Activated CD4-positive, CD25-positive, alpha-beta regulatory T cell (primary cell): ENCODE data around the gene RPF1.
A peak's percentile ranks its signal among the peaks of the same experiment; 100 is the strongest.
"Not testable (repeated sequence)": the region's sequence is repeated elsewhere in the genome, so short reads cannot be mapped to it uniquely, and the experiment has no call there.

Source experiments
- DNase-seq, 4 experiments: peaks; one replicate each; lab custom pipeline; 2025; lab: John Stamatoyannopoulos, UW

RPF1 gene

DNA sequence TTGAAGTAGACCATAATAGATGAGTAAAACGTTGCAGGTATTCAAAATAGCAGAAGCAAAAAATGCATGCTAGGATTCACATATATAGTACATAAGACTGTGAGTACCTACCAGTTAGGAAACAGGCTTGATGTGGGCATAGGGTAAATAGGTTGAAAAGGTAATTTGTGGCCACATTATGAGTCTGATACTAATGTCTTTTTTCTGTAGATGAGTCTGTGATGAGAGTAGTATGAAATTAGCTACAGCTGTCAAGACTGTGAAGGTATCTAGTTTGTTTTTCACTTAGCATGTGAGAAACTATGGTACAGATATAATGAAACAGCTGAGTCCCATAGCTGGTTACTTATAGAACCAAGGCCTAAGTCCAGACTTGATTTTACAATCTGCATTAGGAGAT is 14.7 kb downstream of the RPF1 start:
- DNase-seq = no peak

DNA sequence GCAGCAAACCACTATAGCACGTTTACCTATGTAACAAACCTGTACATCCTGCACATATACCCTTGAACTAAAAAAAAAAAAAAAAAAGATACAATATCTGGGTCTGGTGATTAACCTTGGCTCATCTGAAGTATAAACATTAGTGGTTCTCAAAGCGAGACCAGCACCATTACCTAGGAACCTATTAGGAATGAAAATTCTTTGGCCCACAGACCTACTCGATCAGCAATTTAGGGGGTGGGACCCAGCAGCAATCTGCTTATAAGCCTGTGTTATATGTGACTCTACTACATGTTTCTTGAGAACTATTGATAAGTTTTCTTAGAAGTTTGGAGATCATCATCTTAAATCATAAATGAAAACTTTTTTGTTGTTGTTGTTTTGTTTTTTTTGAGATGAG is 17.4 kb downstream of the RPF1 start:
- DNase-seq = no peak

DNA sequence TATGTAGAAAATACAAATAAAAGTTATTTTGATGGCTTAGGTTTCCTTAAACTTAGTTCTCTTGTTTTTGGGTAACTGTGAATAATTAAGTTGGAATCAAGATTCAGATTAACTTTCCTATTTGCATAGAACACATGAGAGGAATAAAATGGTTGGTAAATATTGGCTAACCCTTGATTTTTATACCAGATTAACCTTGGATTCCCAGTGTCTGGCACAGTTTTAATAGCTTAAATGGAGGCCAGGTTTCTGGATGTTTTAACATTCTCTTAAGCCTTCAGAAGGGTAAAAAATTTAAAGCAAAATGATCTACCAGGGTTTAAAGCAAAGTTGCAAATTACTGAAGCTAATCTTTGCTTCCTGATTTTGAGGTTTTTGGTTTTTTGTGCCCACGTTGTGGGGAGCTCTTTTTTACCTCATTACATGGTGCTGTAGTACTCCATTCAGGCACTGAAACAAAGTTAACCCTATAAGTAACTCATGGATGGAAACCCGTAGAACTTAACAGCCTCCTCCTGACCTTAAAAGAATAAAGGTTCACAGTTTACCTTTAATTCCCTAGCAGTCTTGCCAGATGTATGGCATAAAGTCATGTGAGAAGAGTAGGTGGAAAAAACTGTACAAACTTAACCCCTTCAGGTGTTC is 18.7 kb downstream of the RPF1 start:
- DNase-seq = no peak

DNA sequence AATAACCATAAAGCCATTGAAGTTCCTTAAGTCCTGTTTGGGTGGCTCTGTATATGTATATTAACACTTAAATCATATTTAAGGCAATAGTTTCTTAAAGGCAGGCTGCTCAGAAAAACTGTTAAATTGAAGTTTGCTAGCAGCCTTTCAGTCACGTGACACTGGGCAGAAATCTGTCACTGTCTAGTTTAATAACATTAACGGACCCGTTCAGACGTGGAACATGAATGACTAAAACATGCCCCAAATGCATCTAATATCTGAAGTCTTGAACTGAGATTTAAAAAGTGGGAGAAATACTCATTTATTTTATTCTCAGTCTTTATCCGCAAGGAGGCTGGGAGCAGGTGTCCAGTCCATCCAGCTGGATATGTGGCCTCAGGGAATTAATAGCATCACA is 23.9 kb downstream of the RPF1 start:
- DNase-seq = no peak

DNA sequence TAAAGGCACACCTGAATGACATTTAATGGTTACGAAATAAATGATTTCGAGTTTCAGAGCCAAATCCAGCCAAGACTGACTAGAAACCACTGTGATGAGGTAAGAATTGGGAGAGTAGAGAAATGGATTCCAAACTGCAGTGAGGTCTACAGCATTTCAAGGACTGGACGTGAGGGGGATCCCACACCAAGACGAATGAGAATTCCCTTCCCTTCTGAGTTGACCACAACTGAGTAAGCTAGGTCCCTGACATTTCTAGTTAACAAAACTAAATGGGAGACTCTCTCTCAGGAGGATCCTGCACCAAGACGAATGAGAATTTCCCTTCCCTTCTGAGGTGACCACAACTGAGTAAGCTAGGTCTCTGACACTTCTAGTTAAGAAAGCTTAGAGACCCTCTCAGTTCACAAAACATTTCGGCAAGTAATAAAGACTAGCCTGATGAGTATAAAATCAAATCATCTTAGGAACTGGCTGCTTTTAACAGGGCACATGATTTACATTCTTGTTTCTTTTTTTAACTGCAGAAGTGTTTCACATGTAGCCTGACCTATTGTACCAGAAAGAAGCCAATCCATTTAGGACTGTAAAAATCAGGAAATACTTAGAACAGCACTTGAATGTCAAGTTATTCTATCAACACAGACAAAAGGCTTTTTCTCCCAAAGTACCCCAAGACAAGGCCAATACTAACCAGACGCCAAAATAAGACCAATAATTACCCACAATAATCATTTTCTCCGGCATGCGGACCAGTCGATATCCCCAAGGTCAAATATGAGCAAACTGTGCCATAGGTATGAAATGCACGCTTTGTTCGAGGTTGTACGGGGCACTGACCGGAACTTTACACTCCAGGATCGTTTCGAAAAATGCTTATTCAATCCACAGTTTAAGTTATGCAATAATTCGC is 25.8 kb downstream of the RPF1 start:
- no peak for DNase-seq

DNA sequence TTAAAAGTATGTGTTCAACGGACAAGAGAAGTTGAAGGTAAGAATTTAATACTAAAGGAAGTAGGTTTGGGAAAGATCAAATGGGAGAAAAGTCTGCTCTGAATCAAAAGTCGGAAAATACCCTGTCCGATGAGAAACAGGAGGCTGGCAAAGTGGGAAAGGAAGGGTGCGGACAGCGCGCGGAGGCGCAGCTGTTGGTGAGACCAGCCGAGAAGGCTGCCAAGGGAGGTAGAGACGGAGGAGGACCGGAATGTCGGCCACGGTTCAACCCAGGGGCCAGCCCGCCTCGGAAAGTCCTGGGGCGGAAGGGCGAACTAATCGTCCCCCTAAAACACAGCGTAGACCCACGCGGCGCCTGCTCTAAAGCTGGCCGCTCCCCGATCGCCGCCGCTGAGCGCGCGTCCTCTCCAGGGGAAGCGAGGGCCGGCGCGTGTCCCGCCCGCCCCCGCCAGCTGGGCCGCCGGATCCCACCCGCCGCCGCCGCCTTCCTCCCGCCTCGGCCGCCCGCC is 26.5 kb downstream of the RPF1 start:
- peak in 1 of 4 experiments; percentile 27 for DNase-seq

DNA sequence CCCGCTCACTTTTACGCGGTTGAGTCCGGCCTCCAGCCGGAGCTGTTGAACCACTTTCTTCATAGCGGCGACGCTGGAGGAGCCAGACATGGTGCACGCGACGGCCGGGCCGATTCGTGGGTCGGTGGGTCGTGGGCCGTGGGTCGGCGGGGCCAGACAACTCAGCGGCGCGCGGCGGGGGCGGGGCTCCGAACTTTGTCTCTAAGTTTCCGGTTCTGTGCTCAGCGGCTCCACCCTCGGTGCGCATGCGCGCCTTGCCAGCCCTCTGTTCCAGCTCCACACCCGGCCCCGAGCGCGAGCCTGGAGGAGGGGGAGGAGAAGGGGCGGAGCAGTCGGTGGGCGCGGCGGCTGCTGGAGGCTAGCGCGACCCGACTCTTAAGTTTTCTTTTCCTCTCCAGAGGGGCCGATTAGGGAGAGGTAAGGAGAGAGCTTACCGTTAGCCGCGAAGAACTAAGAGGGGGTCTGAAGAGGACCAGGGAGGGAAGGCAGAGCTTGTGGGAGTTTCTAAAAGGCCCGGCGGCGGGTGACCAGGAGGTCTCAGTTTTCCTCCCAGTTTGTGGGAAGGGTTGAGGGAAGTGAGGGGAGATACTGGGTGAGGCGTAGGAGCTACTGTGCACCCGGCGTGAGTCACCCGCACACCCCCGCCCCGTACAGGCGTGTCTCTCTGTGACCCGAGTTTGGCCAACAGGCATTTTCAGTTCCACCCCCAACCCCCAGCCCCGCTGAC is 27.1 kb downstream of the RPF1 start, which contains the start of the genes GNG5 and SPATA1:
Gene GNG5, minus strand, starts transcription at position 580 of the 727 bp plus-strand sequence. Its CDS starts 490 bp downstream, at position 90.
Gene SPATA1, plus strand, starts transcription at position 385 of the 727 bp plus-strand sequence. CDS start 9,974 bp downstream, outside the sequence.
- DNase-seq = peak; percentile 92 to 96 (median 94)

DNA sequence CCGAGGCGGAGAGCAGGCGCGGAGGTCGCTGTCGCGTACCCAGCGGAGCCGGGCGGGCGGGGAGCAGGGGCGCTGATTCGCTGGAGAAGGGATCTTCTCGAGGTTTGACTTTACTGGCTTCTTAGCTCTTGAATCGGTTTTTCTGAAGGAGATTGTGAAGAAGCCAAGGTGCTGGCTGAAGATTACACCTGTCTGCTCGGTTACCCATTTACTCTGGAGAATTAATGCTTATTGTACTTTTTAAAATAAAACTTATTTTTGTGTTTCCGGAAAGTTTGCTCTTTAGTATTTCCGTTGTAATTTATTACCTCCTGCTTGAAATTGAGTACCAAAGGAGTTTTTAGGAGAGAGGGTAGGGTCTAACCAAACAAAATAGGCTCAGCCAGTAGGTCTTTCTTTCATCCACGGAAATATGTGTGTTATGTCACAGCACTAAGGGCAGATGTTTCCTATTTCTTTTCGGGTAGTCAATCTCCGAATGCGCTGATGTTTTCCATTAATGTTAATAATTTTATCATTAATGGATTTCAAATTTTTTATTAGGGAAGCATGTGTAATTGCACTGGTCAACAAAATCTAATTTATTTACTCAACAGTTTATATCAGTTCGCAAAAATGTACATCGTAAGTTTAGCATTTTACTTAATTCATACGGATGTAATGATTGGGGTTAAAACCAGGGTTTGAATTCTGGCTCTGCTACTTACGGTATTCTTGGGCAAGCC is 27.8 kb downstream of the RPF1 start:
- DNase-seq = no peak

DNA sequence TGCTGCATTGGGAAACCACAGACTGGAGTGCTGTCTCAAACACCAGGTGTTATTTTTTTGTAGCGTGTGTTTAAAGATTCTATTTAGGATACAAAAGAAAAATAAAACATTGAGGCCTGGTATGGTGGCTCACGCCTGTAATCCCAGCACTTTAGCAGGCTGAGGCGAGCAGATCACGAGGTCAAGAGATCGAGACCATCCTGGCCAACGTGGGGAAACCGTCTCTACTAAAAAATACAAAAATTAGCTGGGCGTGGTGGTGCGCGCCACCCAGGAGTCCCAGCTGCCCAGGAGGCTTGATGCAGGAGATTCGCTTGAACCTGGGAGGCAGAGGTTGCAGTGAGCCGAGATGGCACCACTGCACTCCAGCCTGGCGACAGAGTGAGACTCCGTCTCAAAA is 28.8 kb downstream of the RPF1 start:
- not testable (repeated sequence) for DNase-seq

DNA sequence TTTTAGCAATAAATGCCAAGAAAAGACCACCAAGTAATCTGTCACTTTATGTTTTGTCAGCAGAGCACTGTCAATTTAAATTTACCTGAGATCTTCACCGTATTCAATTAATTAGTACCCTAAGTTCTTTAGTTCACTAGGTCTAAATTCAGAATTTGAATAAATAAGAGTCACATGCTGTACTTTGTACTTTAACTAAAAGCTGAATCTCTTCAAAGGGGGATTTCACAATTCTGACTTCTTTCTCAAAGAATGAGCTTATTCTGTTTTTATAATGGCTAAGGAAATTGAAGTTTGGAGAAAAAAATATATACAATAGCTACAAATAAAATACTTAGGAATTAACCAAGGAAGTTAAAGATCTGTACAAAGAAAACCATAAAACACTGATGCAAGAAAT is 29.4 kb downstream of the RPF1 start:
- no peak for DNase-seq

DNA sequence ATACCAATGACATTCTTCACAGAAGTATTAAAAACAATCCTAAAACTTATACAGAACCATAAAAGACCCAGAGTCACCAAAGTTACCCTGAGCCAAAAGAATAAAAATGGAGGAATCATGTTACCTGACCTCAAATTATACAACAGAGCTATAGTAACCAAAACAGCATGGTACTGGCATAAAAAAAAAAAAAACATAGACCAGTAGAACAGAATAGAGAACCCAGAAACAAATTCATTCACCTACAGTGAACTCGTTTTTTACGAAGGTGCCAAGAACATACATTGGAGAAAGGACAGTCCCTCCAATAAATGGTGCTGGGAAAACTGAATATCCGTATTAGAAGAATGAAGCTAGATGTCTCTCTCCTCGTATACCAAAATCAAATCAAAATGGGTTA is 30.0 kb downstream of the RPF1 start:
- DNase-seq = no peak

DNA sequence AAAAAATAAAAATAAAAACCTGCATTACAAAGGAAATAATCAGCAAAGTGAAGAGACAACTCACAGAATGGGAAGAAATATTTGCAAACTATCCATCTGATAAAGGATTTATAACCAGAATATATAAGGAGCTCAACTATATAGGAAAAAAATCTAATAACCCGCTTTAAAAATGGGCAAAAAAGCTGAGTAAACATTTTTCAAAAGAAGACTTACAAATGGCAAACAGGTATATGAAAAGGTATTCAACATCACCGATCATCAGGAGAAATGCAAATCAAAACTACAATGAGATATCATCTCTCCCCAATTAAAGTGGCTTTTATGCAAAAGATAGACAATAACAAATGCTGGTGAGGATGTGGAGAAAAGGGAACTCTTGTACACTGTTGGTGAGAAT is 31.1 kb downstream of the RPF1 start:
- no peak for DNase-seq

DNA sequence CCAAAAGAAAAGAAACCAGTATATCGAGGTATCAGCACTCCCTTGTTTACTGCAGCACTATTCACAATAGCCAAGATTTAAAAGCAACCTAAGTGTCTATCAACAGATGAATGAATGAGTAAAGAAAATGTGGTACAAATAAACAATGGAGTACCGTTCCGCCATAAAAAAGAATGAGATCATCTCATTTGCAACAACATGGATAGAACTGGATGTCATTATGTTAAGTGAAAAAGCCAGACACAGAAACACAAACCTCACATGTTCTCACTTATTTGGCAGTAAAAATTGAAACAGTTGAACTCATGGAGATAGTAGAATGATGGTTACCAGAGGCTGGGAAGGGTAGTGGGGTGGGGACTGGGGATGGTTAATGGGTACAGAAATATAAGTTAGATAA is 31.6 kb downstream of the RPF1 start:
- no peak for DNase-seq

DNA sequence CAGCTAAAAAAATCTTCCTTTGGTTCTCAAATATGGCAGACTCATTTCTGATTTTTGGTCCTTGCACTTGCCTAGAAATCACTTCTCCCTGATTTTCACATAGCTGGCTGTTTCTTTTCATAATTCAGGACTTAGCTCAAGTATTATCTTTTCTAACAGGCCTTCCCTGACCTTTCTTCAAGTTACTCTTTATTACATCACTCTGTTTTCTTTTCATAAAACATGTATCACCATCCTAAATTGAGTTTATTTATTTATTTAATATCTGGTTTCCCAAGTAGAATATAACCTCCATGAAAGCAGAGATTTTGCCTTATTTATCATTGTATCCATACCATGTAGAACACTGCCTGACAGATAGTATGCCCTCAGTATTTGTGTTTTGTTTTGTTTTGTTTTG is 45.5 kb downstream of the RPF1 start:
- no peak for DNase-seq

DNA sequence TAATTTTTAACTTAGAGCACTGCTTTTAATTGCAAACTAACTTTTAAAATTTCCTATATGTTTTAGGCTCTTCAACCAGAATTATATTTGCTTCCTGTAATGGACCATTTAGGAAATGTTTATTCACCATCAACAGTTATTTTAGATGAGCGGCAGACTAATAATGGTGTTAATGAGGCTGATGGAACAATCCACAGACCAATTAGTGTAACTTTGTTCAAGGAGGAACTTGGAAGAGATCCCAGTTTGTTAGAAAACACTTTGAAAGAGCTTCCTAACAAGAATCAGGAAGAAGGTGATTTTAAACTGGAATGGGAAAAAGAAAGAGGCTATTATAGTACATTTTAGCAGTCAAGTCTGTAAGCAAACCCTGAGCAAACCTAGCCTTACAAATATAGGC is 46.7 kb downstream of the RPF1 start:
- no peak for DNase-seq

DNA sequence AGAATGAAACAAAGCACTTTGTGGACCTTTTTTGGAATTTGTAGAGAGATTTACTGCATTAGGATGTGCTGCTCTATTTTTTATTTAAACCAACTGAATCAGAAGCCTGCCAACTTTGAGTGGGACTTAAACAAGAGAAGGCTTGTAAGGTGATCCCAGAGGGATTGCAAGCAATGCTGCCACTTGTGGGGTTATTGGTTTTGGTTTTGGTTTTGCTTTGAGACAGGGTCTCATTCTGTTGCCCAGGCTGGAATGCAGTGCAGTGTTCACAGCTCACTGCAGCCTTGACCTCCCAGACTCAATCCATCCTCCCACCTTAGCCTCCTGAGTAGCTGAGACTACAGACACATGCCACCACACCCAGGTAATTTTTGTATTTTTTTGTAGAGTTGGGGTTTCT is 59.5 kb downstream of the RPF1 start:
- DNase-seq = no peak

DNA sequence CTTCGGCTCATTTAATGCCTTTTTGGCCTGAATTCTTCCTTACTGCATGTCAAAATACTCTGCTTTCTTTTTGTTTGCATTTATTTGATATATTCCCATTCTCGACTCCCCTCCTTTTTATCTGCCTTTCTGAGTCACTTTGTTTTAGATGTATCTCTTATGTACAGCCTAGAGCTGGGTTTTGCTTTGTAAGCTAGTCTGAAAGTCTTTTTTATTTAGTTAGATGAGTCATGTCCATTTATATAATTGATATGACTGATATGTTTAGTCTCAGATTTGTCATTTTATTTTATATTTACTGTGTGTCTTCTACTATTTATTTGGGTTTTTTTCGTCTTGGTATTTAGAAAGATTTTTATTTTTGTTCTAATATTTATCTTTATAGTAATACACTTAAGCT is 60.9 kb downstream of the RPF1 start:
- no peak for DNase-seq

DNA sequence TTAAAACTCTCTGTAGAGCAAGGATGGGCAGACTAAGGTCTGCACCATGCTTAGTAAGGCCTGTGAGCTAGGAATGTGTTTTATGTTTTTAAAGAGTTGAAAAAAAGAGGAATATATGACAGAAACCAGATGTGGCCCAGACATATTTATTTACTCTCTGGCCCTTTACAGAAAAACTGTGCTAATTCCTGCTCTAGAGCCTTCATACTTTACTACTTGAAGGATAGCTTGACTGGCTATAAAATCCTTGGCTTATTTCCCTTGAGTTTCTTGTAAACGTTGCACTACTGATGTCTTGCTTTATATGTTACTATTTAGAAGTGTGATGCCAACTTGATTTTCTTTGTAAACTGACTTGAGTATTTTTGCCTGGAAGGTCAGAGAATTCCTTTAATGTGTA is 61.7 kb downstream of the RPF1 start:
- no peak for DNase-seq

DNA sequence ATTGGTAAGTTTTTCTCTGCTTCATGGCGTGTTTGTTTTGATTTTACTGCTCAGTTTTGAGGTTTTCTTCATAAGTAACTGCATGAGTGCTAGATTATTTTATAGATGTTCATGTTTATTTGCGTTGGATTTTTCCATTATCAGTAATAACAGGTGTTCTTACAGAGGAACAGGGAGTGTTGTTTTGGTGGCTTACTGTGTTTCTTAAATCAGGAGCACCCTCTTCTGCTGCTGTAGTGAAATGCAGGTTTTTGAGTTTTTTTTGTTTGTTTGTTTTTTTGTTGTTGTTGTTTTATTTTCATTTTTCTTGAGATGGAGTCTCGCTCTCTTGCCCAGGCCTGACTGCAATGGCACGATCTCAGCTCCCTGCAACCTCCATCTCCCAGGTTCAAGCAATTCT is 62.6 kb downstream of the RPF1 start:
- no peak for DNase-seq
